GM19372 (cell line): ENCODE results near the gene GNA12.
A peak's percentile ranks its signal among the peaks of the same experiment; 100 is the strongest.
"Not testable (repeated sequence)": the region's sequence is repeated elsewhere in the genome, so short reads cannot be mapped to it uniquely, and the experiment has no call there.

ENCODE experiments used
- ATAC-seq: cut with Tn5 transposase; IDR thresholded peaks from one replicate; pipeline ENCODE4 v1.9.1; 2021; ENCODE audit warnings: mild to moderate bottlenecking, low read depth, moderate library complexity; ENCODE audit not compliant: unreplicated experiment

Gene GNA12

GRCh38 chr7:2864999-2865670 is 21.0 kb upstream of the GNA12 start:
- peak; percentile 42 for ATAC-seq

- no peak for ATAC-seq
Measured at GRCh38 chr7:2864204-2864985, 20.3 kb upstream of the GNA12 start.

GRCh38 chr7:2863461-2864066 is 19.5 kb upstream of the GNA12 start:
- ATAC-seq: peak; percentile 93

- no peak for ATAC-seq
Measured at GRCh38 chr7:2862831-2863361, 18.8 kb upstream of the GNA12 start.

- no peak for ATAC-seq
Measured at GRCh38 chr7:2861509-2861908, 17.4 kb upstream of the GNA12 start.

GRCh38 chr7:2860627-2861133 is 16.6 kb upstream of the GNA12 start:
- no peak for ATAC-seq

- no peak for ATAC-seq
Measured at GRCh38 chr7:2859952-2860351, 15.8 kb upstream of the GNA12 start.

GRCh38 chr7:2858621-2859020 is 14.5 kb upstream of the GNA12 start:
- no peak for ATAC-seq

- no peak for ATAC-seq
Measured at GRCh38 chr7:2856388-2857169, 12.5 kb upstream of the GNA12 start.

- ATAC-seq: no peak
Measured at GRCh38 chr7:2855386-2855785, 11.3 kb upstream of the GNA12 start.

GRCh38 chr7:2853552-2853951 is 9.4 kb upstream of the GNA12 start:
- not testable (repeated sequence) for ATAC-seq

- no peak for ATAC-seq
Measured at GRCh38 chr7:2853147-2853546, 9.0 kb upstream of the GNA12 start.

- ATAC-seq: peak; percentile 69
Measured at GRCh38 chr7:2851497-2851896, 7.4 kb upstream of the GNA12 start.

GRCh38 chr7:2849941-2850766 is 6.0 kb upstream of the GNA12 start:
- ATAC-seq: no peak

GRCh38 chr7:2845034-2845592 is 1.0 kb upstream of the GNA12 start:
- no peak for ATAC-seq

GRCh38 chr7:2843711-2844152 is 376 bp downstream of the GNA12 start:
- peak; percentile 23 for ATAC-seq

- no peak for ATAC-seq
Measured at GRCh38 chr7:2843191-2843685, 870 bp downstream of the GNA12 start.

GRCh38 chr7:2841907-2842306 is 2.2 kb downstream of the GNA12 start:
- ATAC-seq: no peak

- ATAC-seq: no peak
Measured at GRCh38 chr7:2840458-2840857, 3.6 kb downstream of the GNA12 start.
